SU-DHL-6 (cell line): ENCODE results near the gene PRRC2B.

ENCODE experiments used
- CTCF ChIP-seq: fragments of 200-600 bp; sonication (generic); IDR thresholded peaks from one replicate; pipeline ENCODE4 v1.5.1; 2017; ENCODE audit warnings: antibody characterized with exemption, mild to moderate bottlenecking, low read length, moderate library complexity; ENCODE audit not compliant: insufficient read depth, poor library complexity, severe bottlenecking
- EZH2phosphoT487 ChIP-seq: fragments of 200-600 bp; sonication (generic), shearing (Covaris generic); conservative IDR thresholded peaks from 2 replicates; pipeline ENCODE4 v1.6.1; 2018; ENCODE audit warnings: mild to moderate bottlenecking, antibody characterized with exemption, low read length, moderate library complexity, mixed read lengths

DNA sequence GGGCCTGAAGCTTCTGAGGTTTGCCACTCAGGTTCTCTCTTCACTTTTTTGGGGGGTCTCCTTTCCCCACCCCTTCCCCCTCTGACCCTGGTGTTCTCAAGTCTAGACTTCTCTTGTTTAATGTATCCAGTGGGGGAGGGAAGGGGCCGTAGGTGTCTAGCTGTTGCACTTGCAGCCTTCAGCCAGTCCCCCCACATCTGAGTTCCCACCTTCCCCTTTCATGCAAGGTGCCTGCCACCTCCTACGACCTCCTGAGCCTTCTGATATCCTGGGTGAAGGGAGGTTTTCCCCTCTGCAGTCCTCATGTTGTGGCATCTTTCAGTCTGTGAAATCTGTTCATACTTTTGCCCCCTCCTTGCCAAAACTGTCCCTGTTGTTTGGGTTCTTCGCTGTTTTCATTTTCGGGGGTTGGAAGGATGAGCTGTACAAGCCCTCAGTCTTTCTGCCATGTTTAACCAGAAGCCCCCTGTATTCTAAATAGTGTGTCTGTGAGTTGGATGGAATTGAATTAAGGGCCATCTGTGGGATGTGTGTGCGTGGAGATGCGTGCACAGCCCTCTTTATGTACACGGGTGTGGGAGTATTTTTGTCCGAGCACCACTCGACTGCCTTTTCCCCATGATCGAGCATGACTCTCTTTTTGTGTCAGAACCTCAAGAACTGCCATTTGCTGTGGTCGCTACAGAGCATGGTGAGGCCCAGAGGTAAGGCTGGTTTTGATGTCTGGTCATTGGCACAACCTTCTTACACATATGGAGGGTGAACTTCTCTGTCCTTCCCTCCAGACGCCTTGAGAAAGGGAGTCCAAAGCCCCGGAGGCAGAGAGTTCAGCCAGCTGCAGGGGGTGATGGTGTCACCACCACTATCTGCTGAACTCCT is 23.6 kb downstream of the PRRC2B start:
- no peak for TF ChIP-seq CTCF
- TF ChIP-seq EZH2phosphoT487 = no peak
